Measurements from ENCODE around the gene KIF6. TPM values are rescaled to one million over a fixed set of nuclear protein-coding genes. Genes with fewer than 3 reads are reported as not detected.

The KIF6 gene
- total RNA-seq, 1 experiment from 2014 or later: not detected

DNA sequence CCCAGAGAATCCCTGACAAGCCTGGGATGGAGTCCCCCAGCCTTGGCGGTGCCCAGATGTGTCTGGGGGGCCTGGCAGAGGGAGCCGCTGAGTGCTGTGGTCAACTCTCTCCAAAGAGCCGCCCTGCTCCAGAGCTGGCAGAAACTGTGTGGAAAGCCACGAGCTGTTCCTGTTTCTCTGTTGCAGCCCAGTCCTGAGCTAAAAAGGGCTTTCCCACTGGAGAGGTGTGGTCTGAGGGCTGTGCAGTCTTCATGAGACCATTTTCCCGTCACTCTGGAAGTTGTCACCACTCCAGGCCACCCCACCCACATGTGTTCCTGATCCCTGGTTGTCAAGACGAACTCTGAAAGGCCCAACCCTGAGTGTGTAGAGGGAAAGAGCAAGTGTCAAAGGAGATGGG is 303.0 kb downstream of the KIF6 start (continued):
- TF ChIP-seq, protein P1, sequence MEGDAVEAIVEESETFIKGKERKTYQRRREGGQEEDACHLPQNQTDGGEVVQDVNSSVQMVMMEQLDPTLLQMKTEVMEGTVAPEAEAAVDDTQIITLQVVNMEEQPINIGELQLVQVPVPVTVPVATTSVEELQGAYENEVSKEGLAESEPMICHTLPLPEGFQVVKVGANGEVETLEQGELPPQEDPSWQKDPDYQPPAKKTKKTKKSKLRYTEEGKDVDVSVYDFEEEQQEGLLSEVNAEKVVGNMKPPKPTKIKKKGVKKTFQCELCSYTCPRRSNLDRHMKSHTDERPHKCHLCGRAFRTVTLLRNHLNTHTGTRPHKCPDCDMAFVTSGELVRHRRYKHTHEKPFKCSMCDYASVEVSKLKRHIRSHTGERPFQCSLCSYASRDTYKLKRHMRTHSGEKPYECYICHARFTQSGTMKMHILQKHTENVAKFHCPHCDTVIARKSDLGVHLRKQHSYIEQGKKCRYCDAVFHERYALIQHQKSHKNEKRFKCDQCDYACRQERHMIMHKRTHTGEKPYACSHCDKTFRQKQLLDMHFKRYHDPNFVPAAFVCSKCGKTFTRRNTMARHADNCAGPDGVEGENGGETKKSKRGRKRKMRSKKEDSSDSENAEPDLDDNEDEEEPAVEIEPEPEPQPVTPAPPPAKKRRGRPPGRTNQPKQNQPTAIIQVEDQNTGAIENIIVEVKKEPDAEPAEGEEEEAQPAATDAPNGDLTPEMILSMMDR (IDR thresholded peaks at IDR 0.05 in 2 of 3, conservative IDR thresholded peaks at IDR 0.05 in 1 of 3; ENCODE audit: borderline replicate concordance in 1 of 3, insufficient read depth in 1 of 3, low read depth in 2 of 3, low read length in 2 of 3): no peak
- TF ChIP-seq POLR2AphosphoS5 (IDR thresholded peaks at IDR 0.05; ENCODE audit: low read depth, low read length) (no peak), EZH2phosphoT487 (IDR thresholded peaks at IDR 0.05; ENCODE audit: borderline replicate concordance) (no peak)

DNA sequence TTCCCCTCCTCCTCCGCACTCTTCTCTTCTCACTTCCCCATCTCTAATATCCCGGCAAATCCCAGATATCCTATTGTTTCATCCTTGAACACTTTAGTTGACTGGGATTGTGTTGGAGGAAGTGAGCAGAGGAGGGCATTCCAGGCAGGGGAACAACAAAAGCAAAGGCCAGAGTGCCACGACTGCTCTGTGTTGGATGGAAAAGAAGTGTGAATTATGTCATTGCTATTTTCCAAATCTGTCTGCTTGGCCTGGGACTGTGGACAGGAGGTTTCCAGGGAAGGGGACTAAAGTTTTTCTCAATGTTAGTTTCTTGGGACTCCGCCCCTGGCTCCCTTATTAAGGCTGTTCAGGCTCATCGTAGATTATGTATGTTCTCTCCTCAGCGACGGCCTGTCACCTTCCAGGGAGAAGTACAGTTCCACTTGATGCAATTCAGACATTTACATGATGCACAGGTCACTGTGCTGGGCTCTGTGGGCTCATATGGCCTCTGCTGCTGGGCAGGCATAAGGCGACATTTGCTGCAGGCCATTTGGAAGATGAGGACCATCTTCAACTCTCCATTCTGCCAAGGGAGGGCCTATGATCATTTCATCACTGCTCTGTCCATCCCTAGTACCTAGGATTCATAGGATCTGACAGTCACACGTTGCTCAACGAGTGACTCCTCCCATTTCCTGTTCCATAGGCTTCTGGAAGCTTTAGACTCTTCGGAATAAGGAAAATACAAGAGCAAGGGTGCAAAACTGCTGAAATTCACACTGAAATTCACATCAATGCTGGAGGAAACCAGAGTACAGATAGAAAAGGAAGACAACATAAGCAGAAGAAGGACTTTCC is 303.6 kb downstream of the KIF6 start:
- intact Hi-C loops (cut with micrococcal nuclease): no loop called here
- DNase-seq (ENCODE audit: low read depth, low spot score): no peak
- RAD21 ChIA-PET (ENCODE audit: low non-redundant PET in 1 of 2, low total read pairs in 2 of 2, uncharacterized antibody in 2 of 2, unreplicated experiment in 2 of 2): no interaction called here
- TF ChIP-seq JUND (IDR thresholded peaks at IDR 0.05) (no peak), EGR1 (IDR thresholded peaks at IDR 0.05; ENCODE audit: low read depth) (no peak), ELF1 (IDR thresholded peaks at IDR 0.05; ENCODE audit: borderline replicate concordance, low read depth) (no peak), CBX3 (IDR thresholded peaks at IDR 0.05; ENCODE audit: low read depth) (no peak), EZH2phosphoT487 (IDR thresholded peaks at IDR 0.05; ENCODE audit: borderline replicate concordance) (no peak), POLR2AphosphoS5 (IDR thresholded peaks at IDR 0.05; ENCODE audit: low read depth, low read length) (no peak), SRF (IDR thresholded peaks at IDR 0.05; ENCODE audit: low read depth) (no peak), FOSL1 (IDR thresholded peaks at IDR 0.05; ENCODE audit: low read depth) (no peak), POLR2A (IDR thresholded peaks at IDR 0.05; ENCODE audit: borderline replicate concordance, extremely low read depth, insufficient read depth, insufficient read length) (no peak), RAD21 (IDR thresholded peaks at IDR 0.05; ENCODE audit: low read depth) (no peak), SIN3A (IDR thresholded peaks at IDR 0.05; ENCODE audit: low read depth) (no peak), SP1 (IDR thresholded peaks at IDR 0.05; ENCODE audit: low read depth) (no peak)
- TF ChIP-seq, protein P2, sequence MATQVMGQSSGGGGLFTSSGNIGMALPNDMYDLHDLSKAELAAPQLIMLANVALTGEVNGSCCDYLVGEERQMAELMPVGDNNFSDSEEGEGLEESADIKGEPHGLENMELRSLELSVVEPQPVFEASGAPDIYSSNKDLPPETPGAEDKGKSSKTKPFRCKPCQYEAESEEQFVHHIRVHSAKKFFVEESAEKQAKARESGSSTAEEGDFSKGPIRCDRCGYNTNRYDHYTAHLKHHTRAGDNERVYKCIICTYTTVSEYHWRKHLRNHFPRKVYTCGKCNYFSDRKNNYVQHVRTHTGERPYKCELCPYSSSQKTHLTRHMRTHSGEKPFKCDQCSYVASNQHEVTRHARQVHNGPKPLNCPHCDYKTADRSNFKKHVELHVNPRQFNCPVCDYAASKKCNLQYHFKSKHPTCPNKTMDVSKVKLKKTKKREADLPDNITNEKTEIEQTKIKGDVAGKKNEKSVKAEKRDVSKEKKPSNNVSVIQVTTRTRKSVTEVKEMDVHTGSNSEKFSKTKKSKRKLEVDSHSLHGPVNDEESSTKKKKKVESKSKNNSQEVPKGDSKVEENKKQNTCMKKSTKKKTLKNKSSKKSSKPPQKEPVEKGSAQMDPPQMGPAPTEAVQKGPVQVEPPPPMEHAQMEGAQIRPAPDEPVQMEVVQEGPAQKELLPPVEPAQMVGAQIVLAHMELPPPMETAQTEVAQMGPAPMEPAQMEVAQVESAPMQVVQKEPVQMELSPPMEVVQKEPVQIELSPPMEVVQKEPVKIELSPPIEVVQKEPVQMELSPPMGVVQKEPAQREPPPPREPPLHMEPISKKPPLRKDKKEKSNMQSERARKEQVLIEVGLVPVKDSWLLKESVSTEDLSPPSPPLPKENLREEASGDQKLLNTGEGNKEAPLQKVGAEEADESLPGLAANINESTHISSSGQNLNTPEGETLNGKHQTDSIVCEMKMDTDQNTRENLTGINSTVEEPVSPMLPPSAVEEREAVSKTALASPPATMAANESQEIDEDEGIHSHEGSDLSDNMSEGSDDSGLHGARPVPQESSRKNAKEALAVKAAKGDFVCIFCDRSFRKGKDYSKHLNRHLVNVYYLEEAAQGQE (IDR thresholded peaks at IDR 0.05; ENCODE audit: low read depth): no peak
- TF ChIP-seq, protein P3, sequence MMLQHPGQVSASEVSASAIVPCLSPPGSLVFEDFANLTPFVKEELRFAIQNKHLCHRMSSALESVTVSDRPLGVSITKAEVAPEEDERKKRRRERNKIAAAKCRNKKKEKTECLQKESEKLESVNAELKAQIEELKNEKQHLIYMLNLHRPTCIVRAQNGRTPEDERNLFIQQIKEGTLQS (IDR thresholded peaks at IDR 0.05): no peak
- TF ChIP-seq, protein P4, sequence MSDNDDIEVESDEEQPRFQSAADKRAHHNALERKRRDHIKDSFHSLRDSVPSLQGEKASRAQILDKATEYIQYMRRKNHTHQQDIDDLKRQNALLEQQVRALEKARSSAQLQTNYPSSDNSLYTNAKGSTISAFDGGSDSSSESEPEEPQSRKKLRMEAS (IDR thresholded peaks at IDR 0.05): no peak
- Histone ChIP-seq H3K79me2 (ENCODE audit: insufficient read depth, low read length) (no peaks in the 10 kb centered on the region), H3K9me2 (ENCODE audit: insufficient read depth) (no peaks in the 10 kb centered on the region), H3K4me1 (ENCODE audit: control insufficient read depth in 1 of 2, insufficient read depth in 2 of 2, low read length in 2 of 2) (peaks cover 2 to 10% of the 10 kb centered on the region in 2 experiments; a peak in 1 of 4 replicates), H4K20me1 (ENCODE audit: insufficient read depth) (no peaks in the 10 kb centered on the region), H3K36me3 (ENCODE audit: control insufficient read depth in 1 of 2, insufficient read depth in 2 of 2, low read length in 2 of 2) (no peaks in the 10 kb centered on the region), H3K9me3 (ENCODE audit: control insufficient read depth in 1 of 2, insufficient read depth in 1 of 2, low read depth in 1 of 2, low read length in 2 of 2) (no peaks in the 10 kb centered on the region), H3K27ac (ENCODE audit: low read depth, low read length) (no peak overlapping the region), H2AFZ (ENCODE audit: low read depth, low read length, poor library complexity, severe bottlenecking) (no peak overlapping the region), H3K27me3 (ENCODE audit: insufficient read depth, low read length) (peaks cover 8% of the 10 kb centered on the region; the same call in 1 of the 2 replicates), H3K4me2 (ENCODE audit: low read length) (no peak overlapping the region), H3K9ac (ENCODE audit: low read length) (no peak overlapping the region), H3K4me3 (replicated peaks in 1 of 2; ENCODE audit: low read depth in 1 of 2, low read length in 2 of 2) (no peak overlapping the region)
- CTCF ChIA-PET: no interaction called here
- POLR2A ChIA-PET: no interaction called here
- no peak for ATAC-seq
- no TSS peak for BruUV-seq (replicated peaks)
